Activated CD4-positive, alpha-beta T cell treated with anti-CD3 and anti-CD28 coated beads, Interleukin-2, Interleukin-4, amounts not matched to agents 100 ng/mL and 50 ng/mL, durations not matched to agents 16 hours and 8 hours (primary cell): ENCODE data around the gene DAAM1.

Experiments used
- DNase-seq: peaks from one replicate; pipeline ENCODE4 v3.0.0-alpha.2; 2020; ENCODE audit warnings: low spot score

The DAAM1 gene

DNA sequence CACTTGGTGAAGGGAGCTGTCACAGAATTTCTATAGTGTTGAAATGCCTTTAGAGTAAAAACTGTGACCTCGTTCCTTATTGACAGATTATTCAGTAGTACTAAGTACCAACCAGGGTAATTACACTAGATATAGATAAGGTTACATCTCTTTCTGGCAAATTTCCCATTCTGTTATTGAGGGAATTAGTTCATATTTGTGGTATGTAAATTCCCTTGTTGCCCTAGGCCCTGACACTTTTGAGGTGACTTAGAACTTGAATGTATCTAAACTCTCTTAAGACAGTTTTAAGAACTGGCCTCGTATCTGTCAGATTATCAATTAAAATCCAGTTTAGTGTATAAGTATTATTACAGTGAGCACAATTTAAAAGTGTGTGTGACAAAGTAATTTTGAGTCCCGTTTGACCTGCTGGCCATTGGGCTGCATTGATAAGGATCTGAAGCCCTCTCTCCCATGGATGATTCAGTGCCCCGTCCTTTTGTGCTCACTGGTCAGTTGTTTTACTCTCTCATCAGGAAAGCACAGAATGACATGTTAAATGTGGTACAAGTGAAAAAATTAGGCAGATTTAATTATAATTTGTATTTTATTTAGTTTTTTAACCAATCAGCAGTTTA, 153.5 kb downstream of the DAAM1 start:
- DNase-seq = no peak

DNA sequence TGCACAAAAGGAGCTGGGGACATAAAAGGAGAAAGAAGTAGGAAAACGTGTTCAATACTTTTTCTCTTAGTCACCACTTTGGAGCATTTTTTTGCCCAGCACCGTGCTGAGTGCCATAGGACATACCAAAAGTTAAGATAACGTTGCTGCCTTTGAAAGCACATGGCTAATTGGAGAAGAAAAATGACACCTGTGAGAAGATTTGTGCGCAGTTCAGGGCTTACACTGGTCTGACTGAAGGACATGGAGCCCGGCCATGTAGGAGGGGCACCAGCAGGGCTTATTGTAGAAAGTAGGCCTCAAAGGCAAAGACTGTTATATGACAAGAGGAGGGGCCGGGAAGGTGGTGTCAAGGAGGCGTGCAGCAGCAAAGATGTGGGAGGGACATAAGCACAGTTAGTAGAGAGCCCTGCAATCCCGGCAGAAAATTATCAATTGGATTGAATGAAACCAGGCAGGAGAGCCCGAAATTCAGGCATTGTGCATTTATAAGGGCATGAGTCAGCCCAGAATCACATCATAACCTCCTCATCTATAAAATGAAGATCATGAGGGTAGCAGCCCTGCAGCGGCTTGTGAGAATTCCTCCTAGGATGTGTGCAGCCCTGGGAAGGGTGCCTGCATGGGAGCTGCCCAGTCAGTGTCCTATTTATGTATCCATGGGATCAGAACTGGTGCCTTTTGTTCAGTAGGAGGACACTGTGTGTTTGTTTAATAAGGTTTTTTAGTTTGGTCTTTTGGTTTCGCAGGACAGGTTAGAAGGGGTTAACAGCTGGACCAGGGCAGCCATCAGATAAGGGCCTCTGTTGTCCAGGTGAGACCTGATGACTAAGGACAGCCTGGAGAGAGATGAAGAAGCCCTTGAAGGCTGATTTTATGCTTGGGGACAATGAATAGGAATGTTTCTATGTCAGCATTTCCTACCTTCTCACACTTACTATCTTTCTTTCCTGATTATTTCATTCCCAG, 154.3 kb downstream of the DAAM1 start:
- DNase-seq = no peak

GRCh38 chr14:59343585-59343984, 155.1 kb downstream of the DAAM1 start:
- no peak for DNase-seq

- DNase-seq = no peak
These were observed 155.5 kb downstream of the DAAM1 start for GRCh38 chr14:59344016-59344415.

DNA sequence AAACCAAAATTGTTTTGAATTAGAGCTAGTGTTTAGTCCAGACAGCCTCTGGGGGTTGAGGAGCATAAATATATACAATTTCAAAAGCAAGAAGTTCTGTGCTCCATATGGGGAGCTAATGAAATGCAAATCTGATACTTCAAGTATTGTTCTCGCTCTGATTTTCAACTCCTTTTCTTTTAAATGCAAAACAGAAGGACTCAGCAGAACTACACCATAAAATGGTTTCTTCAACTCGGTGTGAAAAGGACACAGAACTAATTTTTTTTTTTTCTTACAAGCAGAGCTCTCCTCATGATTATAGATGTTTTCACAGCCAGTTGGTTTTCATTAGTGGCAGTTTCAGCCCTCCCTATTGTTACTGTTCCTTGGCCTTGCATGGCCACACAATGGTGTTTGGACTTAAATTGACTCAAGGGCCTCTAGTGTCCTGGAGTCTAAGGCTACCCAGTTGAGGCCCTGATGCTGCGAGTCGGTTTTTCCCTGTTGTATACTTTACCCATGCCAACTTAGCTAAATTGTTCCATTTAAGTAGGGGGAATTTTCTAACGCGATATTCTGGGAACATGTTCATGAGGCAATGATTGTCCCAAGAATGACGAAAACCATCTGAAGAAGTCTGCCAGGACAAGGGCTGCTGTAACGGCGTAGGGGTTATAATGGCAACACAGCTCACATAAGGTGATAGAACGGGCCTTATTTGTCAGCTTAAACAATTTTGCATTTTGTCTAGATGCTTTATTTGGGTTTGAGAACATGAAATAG, 156.4 kb downstream of the DAAM1 start:
- no peak for DNase-seq

DNA sequence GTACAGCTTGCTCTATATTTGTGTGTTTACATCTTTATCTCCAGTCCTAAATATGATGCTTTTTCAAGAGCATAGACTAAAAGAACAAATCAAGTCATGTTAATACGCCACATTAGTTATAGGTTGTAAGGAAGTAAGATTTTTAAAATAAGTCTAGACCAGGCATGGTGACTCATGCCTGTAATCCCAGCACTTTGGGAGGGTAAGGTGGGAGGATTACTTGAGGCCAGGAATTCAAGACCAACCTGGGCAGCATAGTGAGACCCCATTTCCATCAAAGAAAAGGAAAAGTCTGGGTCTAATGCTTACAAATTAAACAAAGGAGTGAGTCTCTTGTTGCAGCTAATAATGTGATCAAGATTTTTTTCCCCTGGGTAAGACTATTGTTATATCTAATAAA, 157.9 kb downstream of the DAAM1 start:
- no peak for DNase-seq

DNA sequence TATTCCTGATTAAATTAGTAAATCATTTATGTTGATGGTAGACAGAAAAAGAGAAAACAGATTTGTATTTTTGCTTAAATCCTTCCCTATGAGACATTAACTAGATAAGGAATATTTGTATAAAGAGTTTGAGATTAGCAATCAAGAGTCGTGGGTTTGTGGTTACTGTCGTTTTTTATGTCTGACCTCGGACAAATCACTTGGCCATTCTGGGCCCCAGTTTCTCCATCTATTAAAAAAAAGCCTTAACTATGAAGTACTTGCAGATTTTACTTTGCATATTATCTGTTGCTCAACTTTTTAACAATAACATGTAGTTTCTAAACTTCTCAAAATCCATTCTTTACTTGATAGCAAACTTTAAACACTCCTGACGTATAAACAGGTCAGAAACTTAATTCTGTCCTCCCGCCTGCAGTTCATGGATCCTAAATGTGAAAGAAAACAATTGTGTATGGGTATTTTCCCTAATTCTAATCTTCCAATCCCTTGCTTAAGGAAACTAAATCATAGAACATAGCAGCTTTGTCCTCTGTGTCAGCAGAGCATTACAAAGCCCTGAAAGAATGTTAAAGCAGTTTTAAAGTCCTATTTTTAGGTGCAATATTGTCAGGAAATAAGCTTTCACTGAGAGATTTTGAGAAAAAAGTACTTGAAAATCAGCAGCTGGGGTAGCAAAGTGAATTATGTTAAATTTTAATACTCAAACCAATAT, 158.5 kb downstream of the DAAM1 start:
- no peak for DNase-seq

- no peak for DNase-seq
These were observed 159.0 kb downstream of the DAAM1 start for GRCh38 chr14:59347511-59347900.

- no peak for DNase-seq
These were observed 159.4 kb downstream of the DAAM1 start for GRCh38 chr14:59347915-59348314.

DNA sequence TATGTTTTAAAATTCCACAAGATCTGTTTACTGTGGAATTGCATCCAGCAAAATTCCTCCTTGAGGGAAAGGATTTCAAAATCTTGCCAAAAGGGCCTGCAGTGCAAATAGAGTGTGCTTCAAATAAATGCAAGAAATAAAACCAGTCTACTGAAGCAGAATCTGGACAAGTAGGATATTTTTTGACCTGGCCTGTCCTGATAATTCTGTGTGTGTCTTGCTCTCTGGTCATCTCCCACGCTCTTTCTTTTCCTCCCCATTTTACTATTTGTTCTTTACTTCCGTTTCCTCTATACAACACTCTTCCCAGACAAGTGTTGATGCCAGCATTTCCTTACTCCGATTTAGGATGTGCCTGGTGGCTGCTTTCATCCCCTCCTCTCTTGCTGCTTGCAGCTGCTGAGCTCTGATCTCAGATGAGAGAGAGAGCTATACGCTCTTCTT, 160.8 kb downstream of the DAAM1 start:
- DNase-seq = no peak

- DNase-seq = no peak
These were observed 164.5 kb downstream of the DAAM1 start for GRCh38 chr14:59352961-59353360.

DNA sequence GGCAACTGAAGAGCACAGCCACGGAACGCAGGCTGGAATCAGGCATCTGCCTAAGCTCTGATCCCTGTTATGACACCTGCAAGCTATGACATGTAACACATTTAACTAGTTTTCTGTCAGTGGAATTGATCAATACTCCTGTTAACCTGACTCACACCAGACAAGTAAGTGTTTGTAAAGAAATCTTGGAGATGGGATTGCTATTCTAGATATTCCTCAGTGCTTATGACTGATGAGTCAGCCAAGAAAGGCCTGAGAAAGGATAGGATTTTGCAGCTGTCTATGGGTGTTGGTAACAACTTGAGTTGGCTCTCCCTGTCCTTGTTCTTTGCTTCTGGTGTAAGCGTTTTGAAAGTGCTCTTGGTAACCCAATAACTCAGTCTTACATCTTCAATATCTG, 166.2 kb downstream of the DAAM1 start:
- DNase-seq = no peak

GRCh38 chr14:59355091-59355490, 166.6 kb downstream of the DAAM1 start:
- DNase-seq = no peak

DNA sequence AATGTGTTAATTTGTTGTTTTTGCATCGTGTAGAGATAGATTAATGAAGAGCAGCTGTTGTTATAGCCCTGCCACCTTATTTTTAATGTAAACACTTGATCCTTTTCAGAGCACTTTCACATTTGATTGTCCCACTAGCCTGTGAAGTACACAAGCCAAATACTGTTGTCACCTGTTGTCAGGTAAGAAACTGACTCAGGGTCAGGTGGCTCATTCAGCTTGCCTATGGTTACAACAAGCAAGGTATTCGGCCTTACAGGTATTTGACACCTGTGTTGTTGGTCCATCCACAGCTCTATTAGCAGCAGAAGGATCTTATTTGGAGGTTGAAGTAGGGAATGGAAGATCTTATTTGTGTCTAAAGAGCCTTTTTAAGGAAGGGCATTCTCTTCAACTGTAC, 167.8 kb downstream of the DAAM1 start:
- DNase-seq = no peak

DNA sequence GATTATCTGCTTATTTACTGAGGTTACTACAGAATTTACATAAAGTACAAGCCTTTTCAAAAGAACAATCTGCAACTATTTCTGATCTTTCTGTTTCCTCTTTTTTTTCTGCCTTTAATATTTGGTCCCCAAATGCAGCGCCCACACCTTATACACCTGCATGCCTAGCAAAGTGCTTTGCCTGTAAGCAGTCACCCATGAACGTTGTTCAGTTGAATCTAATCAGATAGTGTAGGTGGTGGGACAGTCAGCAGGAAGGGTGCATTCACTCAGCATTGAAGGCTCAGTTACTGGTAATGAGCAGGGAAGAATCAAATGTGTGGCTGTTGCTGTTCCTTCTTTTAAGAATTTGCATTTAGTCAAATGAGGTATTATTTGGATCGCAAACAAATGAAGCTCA, 168.3 kb downstream of the DAAM1 start:
- DNase-seq = no peak

- DNase-seq = no peak
These were observed 169.6 kb downstream of the DAAM1 start for GRCh38 chr14:59358102-59358501.

- DNase-seq = no peak
These were observed 170.3 kb downstream of the DAAM1 start for GRCh38 chr14:59358784-59359183.

DNA sequence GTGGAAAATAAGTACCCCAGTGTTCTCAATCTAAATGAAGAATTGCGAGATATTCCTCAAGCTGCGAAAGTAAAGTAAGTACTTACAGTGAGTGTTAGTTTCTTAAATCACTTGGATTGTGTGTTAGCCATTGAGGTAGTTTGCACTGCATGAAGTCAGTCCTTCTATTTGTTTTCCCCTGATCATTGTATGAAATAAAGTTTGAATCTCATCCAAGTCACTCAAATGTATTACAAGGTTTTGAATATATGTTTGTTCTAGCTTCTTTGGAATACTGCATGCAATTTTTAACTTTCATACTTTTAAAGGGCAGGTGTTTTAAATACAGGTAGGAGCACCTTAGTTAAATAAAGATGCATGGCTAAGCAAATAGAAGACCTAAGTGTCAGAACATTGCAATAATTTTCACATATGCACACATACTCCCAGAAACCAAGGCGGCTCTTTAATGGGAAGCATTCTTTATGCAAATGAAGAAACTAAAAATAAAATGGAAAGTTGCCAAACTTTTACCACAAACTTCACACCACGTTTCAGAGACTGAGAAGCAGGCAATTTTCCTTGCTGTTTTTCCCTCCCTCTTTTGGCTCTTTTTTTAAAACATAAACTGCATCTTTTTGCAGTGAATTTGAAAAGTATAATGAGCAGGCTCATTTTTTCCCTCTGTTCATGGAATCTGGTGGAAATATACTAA, 171.1 kb downstream of the DAAM1 start:
- no peak for DNase-seq

DNA sequence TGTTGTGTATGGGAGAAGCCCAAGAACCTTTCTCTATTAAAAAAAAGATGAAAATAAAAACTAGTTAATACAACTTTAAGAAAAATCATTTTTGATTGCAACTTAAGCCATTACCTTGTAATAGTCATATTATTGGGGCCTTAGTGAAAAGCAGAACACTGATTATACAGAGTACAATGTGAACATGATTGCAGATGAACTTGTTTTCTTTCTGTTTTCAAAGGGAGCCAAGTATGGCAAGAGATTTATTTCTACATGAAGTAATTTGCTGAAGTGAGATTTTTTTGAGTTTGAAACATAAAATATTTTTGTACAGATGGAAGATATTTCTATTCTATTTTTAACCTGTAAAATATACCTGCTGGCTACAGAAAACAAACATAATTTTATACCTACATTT, 171.8 kb downstream of the DAAM1 start:
- DNase-seq = no peak

GRCh38 chr14:59360923-59361794, 172.7 kb downstream of the DAAM1 start:
- DNase-seq = no peak
